IMR-90 (cell line): ENCODE measurements around the gene PTGES2. TPM values are rescaled to one million over a fixed set of nuclear protein-coding genes. Genes with fewer than 3 reads are reported as not detected.

ENCODE experiments used
- ATAC-seq: fragments of 200-7000 bp; cut with Tn5 transposase; 2 replicates; pipeline ENCODE4 v1.9.1; 2020; ENCODE audit warnings: low read depth, mild to moderate bottlenecking, moderate library complexity
- BruUV-seq: library from RNA; stranded (reverse); fragments of 400-500 nt; replicated peaks from 2 replicates; lab custom pipeline; 2021; lab: Mats Ljungman, UMichigan
- CTCF ChIA-PET: fragments of 300-600 bp; formaldehyde crosslinking; extraction: SDS; loops from one replicate; lab custom pipeline; 2021; ENCODE audit warnings: antibody characterized with exemption; lab: Yijun Ruan, JAX
- POLR2A ChIA-PET: fragments of 300-600 bp; sonication (Branson Sonifier 250); formaldehyde crosslinking; loops from one replicate; lab custom pipeline; 2022; ENCODE audit warnings: antibody characterized with exemption; ENCODE audit not compliant: unreplicated experiment; lab: Charles Lee
- DNase-seq: peaks from one replicate; pipeline ENCODE4 v3.0.0; 2013
- H2AFZ ChIP-seq: replicated peaks from 2 replicates; pipeline ENCODE3; 2013; ENCODE audit warnings: low read length, mild to moderate bottlenecking; ENCODE audit not compliant: poor library complexity
- H2AK5ac ChIP-seq: 2 replicates; pipeline ENCODE4 v1.6.1; 2013; ENCODE audit warnings: low read depth, low read length, inconsistent platforms
- H2AK9ac ChIP-seq: replicated peaks from 2 replicates; pipeline ENCODE3; 2013; ENCODE audit warnings: mild to moderate bottlenecking, low read depth, low read length, moderate library complexity; ENCODE audit not compliant: poor library complexity
- H2BK120ac ChIP-seq: 2 replicates; pipeline ENCODE4 v1.6.1; 2013; ENCODE audit warnings: low read depth, low read length, inconsistent platforms
- H2BK15ac ChIP-seq: 3 replicates; pipeline ENCODE4 v1.6.1; 2013; ENCODE audit warnings: low read depth, low read length, inconsistent platforms
- H2BK20ac ChIP-seq: 2 replicates; pipeline ENCODE4 v1.6.1; 2013; ENCODE audit warnings: low read depth, mild to moderate bottlenecking, inconsistent platforms, low read length, moderate library complexity
- H2BK5ac ChIP-seq: 2 replicates; pipeline ENCODE4 v1.6.1; 2013; ENCODE audit warnings: mild to moderate bottlenecking, low read depth, low read length, inconsistent platforms; ENCODE audit not compliant: poor library complexity, severe bottlenecking
- H3K14ac ChIP-seq: replicated peaks from 2 replicates; pipeline ENCODE4 v1.6.1; 2013; ENCODE audit warnings: low read depth, low read length, inconsistent platforms
- H3K18ac ChIP-seq: 2 replicates; pipeline ENCODE4 v1.6.1; 2013; ENCODE audit warnings: low read depth, low read length, control low read depth
- H3K23ac ChIP-seq: 2 replicates; pipeline ENCODE4 v1.6.1; 2013; ENCODE audit warnings: low read depth, low read length, inconsistent platforms
- H3K27ac ChIP-seq: 2 replicates; pipeline ENCODE4 v1.5.1; 2013; ENCODE audit warnings: mild to moderate bottlenecking, control low read depth, low read length; ENCODE audit not compliant: insufficient read depth
- H3K27me3 ChIP-seq: 2 replicates; pipeline ENCODE4 v1.6.1; 2013; ENCODE audit warnings: low read length; ENCODE audit not compliant: control insufficient read depth, insufficient read depth
- H3K36me3 ChIP-seq: 2 replicates; pipeline ENCODE4 v1.6.1; 2013; ENCODE audit warnings: low read length, mixed read lengths; ENCODE audit not compliant: control insufficient read depth, insufficient read depth
- H3K4ac ChIP-seq: 2 replicates; pipeline ENCODE4 v1.6.1; 2013; ENCODE audit warnings: low read depth, low read length, inconsistent platforms
- H3K4me1 ChIP-seq: 2 replicates; pipeline ENCODE4 v1.6.1; 2013; ENCODE audit warnings: low read length, mixed read lengths; ENCODE audit not compliant: control insufficient read depth, insufficient read depth
- H3K4me2 ChIP-seq: 2 replicates; pipeline ENCODE4 v1.6.1; 2013; ENCODE audit warnings: low read depth, mild to moderate bottlenecking, control low read depth, low read length, moderate library complexity
- H3K4me3 ChIP-seq: 2 replicates; pipeline ENCODE4 v1.5.1; 2013; ENCODE audit warnings: low read depth, mild to moderate bottlenecking, control low read depth, low read length, moderate library complexity; ENCODE audit not compliant: insufficient read depth
- H3K56ac ChIP-seq: 2 replicates; pipeline ENCODE4 v1.6.1; 2013; ENCODE audit warnings: low read length, inconsistent platforms; ENCODE audit not compliant: insufficient read depth; ENCODE audit errors: extremely low read depth
- H3K79me1 ChIP-seq, 2 experiments: 2 replicates each; pipeline ENCODE4 v1.6.1; 2013; ENCODE audit warnings: low read length in 2 of 2, inconsistent platforms in 1 of 2, low read depth in 1 of 2
- H3K9ac ChIP-seq: 2 replicates; pipeline ENCODE4 v1.6.1; 2013; ENCODE audit warnings: low read depth, low read length, control low read depth
- H3K9me1 ChIP-seq: 2 replicates; pipeline ENCODE4 v1.6.1; 2013; ENCODE audit warnings: low read length, inconsistent platforms; ENCODE audit not compliant: insufficient read depth
- H3K9me3 ChIP-seq: 2 replicates; pipeline ENCODE4 v1.6.1; 2013; ENCODE audit warnings: low read length; ENCODE audit not compliant: control insufficient read depth, insufficient read depth
- H4K20me1 ChIP-seq: 2 replicates; pipeline ENCODE4 v1.6.1; 2013; ENCODE audit warnings: low read length, inconsistent platforms; ENCODE audit not compliant: insufficient read depth
- H4K5ac ChIP-seq: 2 replicates; pipeline ENCODE4 v1.6.1; 2013; ENCODE audit warnings: mild to moderate bottlenecking, low read depth, low read length, control low read depth
- H4K8ac ChIP-seq, 2 experiments: 2 replicates each; pipeline ENCODE4 v1.6.1; 2013; ENCODE audit warnings: low read depth in 2 of 2, low read length in 2 of 2, control low read depth in 1 of 2, inconsistent platforms in 1 of 2
- H4K91ac ChIP-seq: 2 replicates; pipeline ENCODE4 v1.6.1; 2013; ENCODE audit warnings: low read depth, low read length, inconsistent platforms; ENCODE audit not compliant: insufficient read depth
- BHLHE40 ChIP-seq: fragments of 150-350 bp; IDR thresholded peaks from 2 replicates; pipeline ENCODE4 v1.6.1; 2016; ENCODE audit warnings: mild to moderate bottlenecking, low read depth, low read length
- CEBPB ChIP-seq: IDR thresholded peaks from 2 replicates; pipeline ENCODE4 v1.6.1; 2012; ENCODE audit warnings: low read depth, low read length, improper control_type of control experiment
- CHD1 ChIP-seq: IDR thresholded peaks from 2 replicates; pipeline ENCODE4 v1.6.1; 2012; ENCODE audit warnings: low read depth, low read length, improper control_type of control experiment
- FOS ChIP-seq: fragments of 150-350 bp; IDR thresholded peaks from 2 replicates; pipeline ENCODE4 v1.6.1; 2016; ENCODE audit warnings: low read depth, low read length
- MAZ ChIP-seq: IDR thresholded peaks from 2 replicates; pipeline ENCODE4 v1.6.1; 2012; ENCODE audit warnings: low read depth, mild to moderate bottlenecking, low read length, improper control_type of control experiment, moderate library complexity, borderline replicate concordance
- MXI1 ChIP-seq: IDR thresholded peaks from 2 replicates; pipeline ENCODE4 v1.6.1; 2012; ENCODE audit warnings: low read depth, mild to moderate bottlenecking, low read length, moderate library complexity, borderline replicate concordance
- NFE2L2 ChIP-seq: fragments of 150-350 bp; IDR thresholded peaks from 2 replicates; pipeline ENCODE4 v1.6.1; 2016; ENCODE audit warnings: low read depth, mild to moderate bottlenecking, low read length
- POLR2A ChIP-seq: IDR thresholded peaks from 2 replicates; pipeline ENCODE4 v1.6.1; 2012; ENCODE audit warnings: mild to moderate bottlenecking, low read depth, low read length
- RCOR1 ChIP-seq: IDR thresholded peaks from 2 replicates; pipeline ENCODE4 v1.6.1; 2012; ENCODE audit warnings: mild to moderate bottlenecking, low read length, improper control_type of control experiment; ENCODE audit not compliant: insufficient replicate concordance
- RFX5 ChIP-seq: IDR thresholded peaks from 2 replicates; pipeline ENCODE4 v1.8.0; 2012; ENCODE audit warnings: low read depth, mild to moderate bottlenecking, low read length, moderate library complexity
- SMC3 ChIP-seq: fragments of 150-350 bp; IDR thresholded peaks from 2 replicates; pipeline ENCODE4 v1.6.1; 2016; ENCODE audit warnings: low read depth, mild to moderate bottlenecking, antibody characterized with exemption, low read length, moderate library complexity
- WGBS, 2 experiments: methylation state at CpG; one replicate each; pipeline versions ENCODE4 v1.1.5 to v1.1.7; 2013; ENCODE audit warnings: missing lambda C conversion rate in 2 of 2; ENCODE audit not compliant: insufficient read length in 1 of 2; ENCODE audit errors: extremely low coverage in 2 of 2; 5-methylcytosine and 5-hydroxymethylcytosine counted together
- dilution Hi-C: fragments of 300-500 bp; cut with HindIII; formaldehyde crosslinking; loops from one replicate; pipeline ENCODE4 v1.14.3; 2018; ENCODE audit warnings: low sequenced_read_pairs; ENCODE audit not compliant: unreplicated experiment
- in situ Hi-C: fragments of 300-500 bp; cut with MboI; formaldehyde crosslinking; loops from 3 replicates; pipeline ENCODE4 v1.14.3; 2019; ENCODE audit warnings: low sequenced_read_pairs, inconsistent platforms, mixed read lengths
- intact Hi-C: fragments of 100-400 bp; cut with micrococcal nuclease; formaldehyde crosslinking; loops from 2 replicates; pipeline ENCODE4 v1.10.0; 2022
- polyA plus RNA-seq, 3 experiments: library from polyadenylated mRNA; depleted of rRNA; stranded (reverse); fragments of >200 nt; gene quantifications; 2 replicates each; pipeline ENCODE4 v1.2.3, GENCODE V29; 2012; ENCODE audit warnings: low replicate concordance in 1 of 3
- total RNA-seq: library from RNA; depleted of rRNA; stranded (reverse); fragments of >200 nt; gene quantifications from 2 replicates; pipeline ENCODE4 v1.2.3, GENCODE V29; 2012
- TF ChIP-seq, protein P1 (sequence below): conservative IDR thresholded peaks from 2 replicates; pipeline ENCODE4 v1.5.1; 2012; ENCODE audit warnings: mild to moderate bottlenecking, low read depth, low read length, improper control_type of control experiment
- TF ChIP-seq, protein P2 (sequence below): fragments of 150-350 bp; IDR thresholded peaks from 2 replicates; pipeline ENCODE4 v1.6.1; 2016; ENCODE audit warnings: low read depth, mild to moderate bottlenecking, low read length, moderate library complexity, borderline replicate concordance

PTGES2 gene
- total and polyA plus RNA-seq, 2 of the 4 experiments (the other 2 are of a cell fraction), result 100 to 107 TPM

DNA sequence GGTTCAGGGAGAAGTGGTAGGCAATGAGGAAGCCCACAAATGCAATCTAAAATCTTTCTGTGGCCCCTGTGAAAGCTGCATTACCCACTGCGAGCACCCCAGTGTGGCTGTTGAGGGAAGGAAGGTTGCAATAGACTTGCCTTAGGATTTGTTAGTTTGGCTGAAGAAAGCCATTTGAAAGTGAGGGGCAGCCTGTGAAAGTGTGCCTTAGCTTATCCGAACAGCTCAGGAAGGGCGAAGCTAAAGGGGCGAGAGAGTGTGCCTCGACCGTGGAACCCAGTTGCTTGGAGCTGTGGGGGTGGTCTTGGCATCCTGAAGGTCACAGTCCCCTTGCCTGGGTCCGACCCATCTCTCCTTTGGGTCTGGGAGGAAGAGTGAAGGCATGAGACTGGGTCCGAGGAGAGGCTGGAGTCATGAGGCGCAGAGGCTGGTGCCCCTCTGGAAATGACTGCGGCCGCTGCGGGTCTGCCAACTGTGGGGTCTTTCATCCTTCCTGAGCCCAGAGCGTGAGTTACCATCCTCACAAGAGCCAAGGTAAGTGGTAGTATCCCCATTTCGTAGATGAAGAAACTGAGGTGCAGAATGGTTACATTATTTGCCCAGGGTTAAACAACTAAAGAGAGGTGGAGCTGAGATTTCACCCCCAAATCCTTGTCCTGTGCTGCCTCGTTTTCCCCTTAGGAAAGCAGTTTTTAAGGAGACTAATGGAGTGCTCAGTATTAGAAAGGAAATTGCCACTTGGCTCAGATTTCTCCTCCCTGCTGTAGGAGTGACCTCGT lies 35.1 kb downstream of the PTGES2 start (continued):
- no peak for TF ChIP-seq RCOR1

DNA sequence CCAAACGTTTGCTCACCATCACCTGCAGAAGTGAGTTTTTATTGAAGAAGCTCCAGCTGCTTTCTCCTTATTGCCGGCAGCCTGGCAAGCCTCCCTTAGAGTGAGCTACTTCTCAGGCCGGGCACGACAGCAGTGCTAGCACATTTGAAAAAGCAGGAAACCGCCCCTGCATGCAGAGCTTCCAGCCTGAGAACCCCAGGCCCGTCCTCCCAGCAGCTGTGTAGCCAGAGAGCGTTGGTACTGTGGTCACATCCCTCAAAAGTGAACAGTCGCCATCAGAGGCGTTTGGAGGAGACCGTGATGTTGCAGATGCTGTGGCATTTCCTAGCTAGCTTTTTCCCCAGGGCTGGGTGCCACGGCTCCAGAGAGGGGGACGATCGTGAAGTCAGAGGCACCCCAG lies 36.0 kb downstream of the PTGES2 start:
- peak overlapping the region; percentile 7 for H4K5ac ChIP-seq
- no peak overlapping the region for H3K4me3 ChIP-seq
- no peak overlapping the region for H2BK120ac ChIP-seq
- H2AK9ac ChIP-seq, result no peak overlapping the region
- H3K9me3 ChIP-seq, result no peaks in the 10 kb centered on the region
- CTCF ChIA-PET, result interaction anchor here (0.6 to 1.7 kb wide), 4 partner anchors 8 to 148 kb away, joined by 3 to 5 read pairs (median 4); no protein-coding TSS in a partner anchor
- in situ Hi-C loops (no loop called here), dilution Hi-C loops (no loop called here), intact Hi-C loops (no loop called here)
- 73% methylated on average over 9 of the region's 13 CpGs; no CpG with 5 or more reads in 1 of the 2 experiments for WGBS, 2 experiments
- H3K4me1 ChIP-seq, result peaks cover 29% of the 10 kb centered on the region
- H3K79me1 ChIP-seq, result peaks cover 30 to 78% of the 10 kb centered on the region in 2 experiments
- H3K9me1 ChIP-seq, result peaks cover 10% of the 10 kb centered on the region
- H3K14ac ChIP-seq, result 0 out of 2 replicates have a peak overlapping the region, but pooled peaks have one; percentile 3
- no peak overlapping the region for H3K23ac ChIP-seq
- H2AK5ac ChIP-seq, result peak overlapping the region; percentile 24; the same call in 1 of the 2 replicates
- no peak for DNase-seq
- peak overlapping the region; percentile 92 for H2AFZ ChIP-seq
- H3K18ac ChIP-seq, result no peak overlapping the region
- H4K91ac ChIP-seq, result peak overlapping the region; percentile 12; the same call in 1 of the 2 replicates
- BruUV-seq, result no TSS peak
- H3K4ac ChIP-seq, result peak overlapping the region; percentile 44
- POLR2A ChIA-PET, result no interaction called here
- H3K4me2 ChIP-seq, result peak overlapping the region; percentile 62
- H4K20me1 ChIP-seq, result peaks cover 11% of the 10 kb centered on the region; the same call in 1 of the 2 replicates
- H3K36me3 ChIP-seq, result no peaks in the 10 kb centered on the region
- 0 out of 2 replicates have a peak overlapping the region, but pooled peaks have one; percentile 4 for H3K56ac ChIP-seq
- H3K27me3 ChIP-seq, result no peaks in the 10 kb centered on the region
- H2BK15ac ChIP-seq, result no peak overlapping the region
- peak overlapping the region; percentile 23; the same call in 1 of the 2 replicates for H3K27ac ChIP-seq
- no peak overlapping the region for H2BK20ac ChIP-seq
- peak overlapping the region; percentile 8 to 41; a peak in 3 of 4 replicates for H4K8ac ChIP-seq
- ATAC-seq, result no peak
- H3K9ac ChIP-seq, result peak overlapping the region; percentile 14
- no peak overlapping the region for H2BK5ac ChIP-seq
- TF ChIP-seq CHD1, result no peak
- no peak for TF ChIP-seq RFX5
- TF ChIP-seq, protein P1, sequence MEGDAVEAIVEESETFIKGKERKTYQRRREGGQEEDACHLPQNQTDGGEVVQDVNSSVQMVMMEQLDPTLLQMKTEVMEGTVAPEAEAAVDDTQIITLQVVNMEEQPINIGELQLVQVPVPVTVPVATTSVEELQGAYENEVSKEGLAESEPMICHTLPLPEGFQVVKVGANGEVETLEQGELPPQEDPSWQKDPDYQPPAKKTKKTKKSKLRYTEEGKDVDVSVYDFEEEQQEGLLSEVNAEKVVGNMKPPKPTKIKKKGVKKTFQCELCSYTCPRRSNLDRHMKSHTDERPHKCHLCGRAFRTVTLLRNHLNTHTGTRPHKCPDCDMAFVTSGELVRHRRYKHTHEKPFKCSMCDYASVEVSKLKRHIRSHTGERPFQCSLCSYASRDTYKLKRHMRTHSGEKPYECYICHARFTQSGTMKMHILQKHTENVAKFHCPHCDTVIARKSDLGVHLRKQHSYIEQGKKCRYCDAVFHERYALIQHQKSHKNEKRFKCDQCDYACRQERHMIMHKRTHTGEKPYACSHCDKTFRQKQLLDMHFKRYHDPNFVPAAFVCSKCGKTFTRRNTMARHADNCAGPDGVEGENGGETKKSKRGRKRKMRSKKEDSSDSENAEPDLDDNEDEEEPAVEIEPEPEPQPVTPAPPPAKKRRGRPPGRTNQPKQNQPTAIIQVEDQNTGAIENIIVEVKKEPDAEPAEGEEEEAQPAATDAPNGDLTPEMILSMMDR, result no peak
- TF ChIP-seq MAZ, result no peak
- no peak for TF ChIP-seq POLR2A
- no peak for TF ChIP-seq RCOR1
- no peak for TF ChIP-seq MXI1
- no peak for TF ChIP-seq BHLHE40
- no peak for TF ChIP-seq SMC3
- TF ChIP-seq CEBPB, result no peak
- TF ChIP-seq, protein P2, sequence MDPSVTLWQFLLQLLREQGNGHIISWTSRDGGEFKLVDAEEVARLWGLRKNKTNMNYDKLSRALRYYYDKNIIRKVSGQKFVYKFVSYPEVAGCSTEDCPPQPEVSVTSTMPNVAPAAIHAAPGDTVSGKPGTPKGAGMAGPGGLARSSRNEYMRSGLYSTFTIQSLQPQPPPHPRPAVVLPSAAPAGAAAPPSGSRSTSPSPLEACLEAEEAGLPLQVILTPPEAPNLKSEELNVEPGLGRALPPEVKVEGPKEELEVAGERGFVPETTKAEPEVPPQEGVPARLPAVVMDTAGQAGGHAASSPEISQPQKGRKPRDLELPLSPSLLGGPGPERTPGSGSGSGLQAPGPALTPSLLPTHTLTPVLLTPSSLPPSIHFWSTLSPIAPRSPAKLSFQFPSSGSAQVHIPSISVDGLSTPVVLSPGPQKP, result no peak
- TF ChIP-seq NFE2L2, result no peak
- no peak for TF ChIP-seq FOS
